HCT116 (cell line): Measurements from ENCODE around the gene AK5. TPM values are rescaled to one million over a fixed set of nuclear protein-coding genes. Genes with fewer than 3 reads are reported as not detected.

Experiments used
- ATAC-seq: fragments of 200-7000 bp; cut with Tn5 transposase; 2 replicates; pipeline ENCODE4 v1.9.1; 2020; ENCODE audit warnings: mild to moderate bottlenecking, moderate library complexity
- BruUV-seq: library from RNA; stranded (reverse); fragments of 400-500 nt; replicated peaks from 2 replicates; lab custom pipeline; 2021; lab: Mats Ljungman, UMichigan
- CTCF ChIA-PET: fragments of 300-600 bp; sonication (Branson Sonifier 250); formaldehyde crosslinking; loops from one replicate; lab custom pipeline; 2021; ENCODE audit warnings: antibody characterized with exemption; lab: Charles Lee
- POLR2A ChIA-PET: fragments of 300-600, 350-600 bp; sonication (Branson Sonifier 250); formaldehyde crosslinking; loops from one replicate; lab custom pipeline; 2021; ENCODE audit warnings: antibody characterized with exemption; lab: Charles Lee
- RAD21 ChIA-PET, 2 experiments: fragments of 300-600 bp; sonication (Branson Sonifier 250); formaldehyde crosslinking; loops; one replicate each; lab custom pipeline; 2023; ENCODE audit warnings: low total read pairs in 2 of 2; ENCODE audit not compliant: uncharacterized antibody in 2 of 2, unreplicated experiment in 2 of 2, low non-redundant PET in 1 of 2; lab: Charles Lee
- DNase-seq: peaks from one replicate; pipeline ENCODE4 v3.0.0-alpha.2; 2010; ENCODE audit warnings: low read depth, low spot score
- H2AFZ ChIP-seq: fragments of 200-600 bp; shearing (Covaris generic), sonication (generic); 2 replicates; pipeline ENCODE4 v1.6.1; 2017; ENCODE audit warnings: low read depth, mixed run types, mixed read lengths, antibody characterized with exemption, low read length; ENCODE audit not compliant: poor library complexity, severe bottlenecking
- H3K27ac ChIP-seq: 2 replicates; pipeline ENCODE4 v1.5.1; 2012; ENCODE audit warnings: low read depth, low read length
- H3K27me3 ChIP-seq: fragments of 200-600 bp; sonication (generic); 2 replicates; pipeline ENCODE4 v1.6.1; 2016; ENCODE audit warnings: mixed run types, low read length, mixed read lengths; ENCODE audit not compliant: insufficient read depth
- H3K36me3 ChIP-seq, 2 experiments: fragments of 200-500 bp in 1 of 2; fragments of 200-600 bp in 1 of 2; sonication (Bioruptor generic) in 1 of 2; sonication (generic) in 1 of 2; 2 replicates each; pipeline versions ENCODE4 v1.5.1 to v1.6.1; 2014 to 2016; ENCODE audit warnings: low read length in 2 of 2, inconsistent platforms in 1 of 2, mixed read lengths in 1 of 2, mixed run types in 1 of 2; ENCODE audit not compliant: insufficient read depth in 2 of 2, control insufficient read depth in 1 of 2
- H3K4me1 ChIP-seq, 2 experiments: fragments of 200-600 bp in 1 of 2; sonication (generic) in 1 of 2; 2 replicates each; pipeline versions ENCODE4 v1.5.1 to v1.6.1; 2012 to 2017; ENCODE audit warnings: low read length in 2 of 2, inconsistent platforms in 1 of 2, mild to moderate bottlenecking in 1 of 2, mixed read lengths in 1 of 2, mixed run types in 1 of 2, moderate library complexity in 1 of 2; ENCODE audit not compliant: insufficient read depth in 2 of 2, control insufficient read depth in 1 of 2
- H3K4me2 ChIP-seq: fragments of 200-600 bp; sonication (generic); 2 replicates; pipeline ENCODE4 v1.6.1; 2017; ENCODE audit warnings: mixed run types, low read length, mixed read lengths
- H3K4me3 ChIP-seq, 2 experiments: fragments of 200-600 bp in 1 of 2; sonication (generic) in 1 of 2; replicated peaks in 1 of 2; 2 replicates each; pipeline ENCODE4 v1.5.1; 2011 to 2016; ENCODE audit warnings: low read length in 2 of 2, control low read depth in 1 of 2, low read depth in 1 of 2, mild to moderate bottlenecking in 1 of 2, mixed read lengths in 1 of 2, mixed run types in 1 of 2
- H3K79me2 ChIP-seq: fragments of 200-600 bp; sonication (generic); 2 replicates; pipeline ENCODE4 v1.6.1; 2017; ENCODE audit warnings: mild to moderate bottlenecking, mixed run types, low read length, moderate library complexity, mixed read lengths; ENCODE audit not compliant: insufficient read depth
- H3K9ac ChIP-seq: fragments of 200-600 bp; sonication (generic); 2 replicates; pipeline ENCODE4 v1.6.1; 2016; ENCODE audit warnings: low read length, mixed read lengths
- H3K9me2 ChIP-seq: fragments of 200-600 bp; sonication (generic), shearing (Covaris generic); 2 replicates; pipeline ENCODE4 v1.6.1; 2017; ENCODE audit warnings: mixed run types, mild to moderate bottlenecking, moderate library complexity; ENCODE audit not compliant: insufficient read depth
- H3K9me3 ChIP-seq, 2 experiments: fragments of 200-500 bp in 1 of 2; fragments of 200-600 bp in 1 of 2; sonication (Bioruptor generic) in 1 of 2; sonication (generic) in 1 of 2; 2 replicates each; pipeline ENCODE4 v1.6.1; 2014 to 2017; ENCODE audit warnings: low read length in 2 of 2, mixed read lengths in 2 of 2, inconsistent platforms in 1 of 2, low read depth in 1 of 2, mild to moderate bottlenecking in 1 of 2, mixed run types in 1 of 2, moderate library complexity in 1 of 2; ENCODE audit not compliant: control insufficient read depth in 1 of 2, insufficient read depth in 1 of 2
- H4K20me1 ChIP-seq: fragments of 200-600 bp; sonication (generic), shearing (Covaris generic); 2 replicates; pipeline ENCODE4 v1.6.1; 2017; ENCODE audit warnings: mixed run types, mild to moderate bottlenecking, moderate library complexity; ENCODE audit not compliant: insufficient read depth
- CBX3 ChIP-seq: IDR thresholded peaks from 2 replicates; pipeline ENCODE4 v1.6.1; 2012; ENCODE audit warnings: low read depth
- CEBPB ChIP-seq: IDR thresholded peaks from 2 replicates; pipeline ENCODE4 v1.6.1; 2012; ENCODE audit warnings: low read depth
- ELF1 ChIP-seq: IDR thresholded peaks from 2 replicates; pipeline ENCODE4 v1.6.1; 2012; ENCODE audit warnings: low read depth, borderline replicate concordance
- EZH2phosphoT487 ChIP-seq: fragments of 200-600 bp; IDR thresholded peaks from 2 replicates; pipeline ENCODE4 v1.6.1; 2018; ENCODE audit warnings: antibody characterized with exemption, borderline replicate concordance
- POLR2A ChIP-seq: IDR thresholded peaks from 2 replicates; pipeline ENCODE4 v1.7.0; 2011; ENCODE audit warnings: borderline replicate concordance; ENCODE audit not compliant: insufficient read depth, insufficient read length; ENCODE audit errors: extremely low read depth
- POLR2AphosphoS5 ChIP-seq: IDR thresholded peaks from 2 replicates; pipeline ENCODE4 v1.6.1; 2011; ENCODE audit warnings: mild to moderate bottlenecking, low read depth, low read length, moderate library complexity
- RAD21 ChIP-seq: IDR thresholded peaks from 2 replicates; pipeline ENCODE4 v1.6.1; 2012; ENCODE audit warnings: low read depth, mild to moderate bottlenecking
- SP1 ChIP-seq: IDR thresholded peaks from 2 replicates; pipeline ENCODE4 v1.6.1; 2012; ENCODE audit warnings: low read depth
- SRF ChIP-seq: IDR thresholded peaks from 2 replicates; pipeline ENCODE4 v1.6.1; 2012; ENCODE audit warnings: low read depth
- TCF7L2 ChIP-seq: IDR thresholded peaks from 2 replicates; pipeline ENCODE4 v1.7.0; 2011; ENCODE audit warnings: borderline replicate concordance, inconsistent platforms; ENCODE audit not compliant: insufficient read depth, insufficient read length; ENCODE audit errors: extremely low read depth
- YY1 ChIP-seq: IDR thresholded peaks from 2 replicates; pipeline ENCODE4 v1.6.1; 2011; ENCODE audit warnings: low read length, low read depth, moderate library complexity, mild to moderate bottlenecking; ENCODE audit not compliant: insufficient replicate concordance; ENCODE audit errors: extremely low read depth
- ZFX ChIP-seq: fragments of 450-650 bp; IDR thresholded peaks from 2 replicates; pipeline ENCODE4 v1.6.1; 2017
- ZNF274 ChIP-seq: fragments of 200-500 bp; sonication (Bioruptor generic); IDR thresholded peaks from 2 replicates; pipeline ENCODE4 v1.6.1; 2014; ENCODE audit warnings: mild to moderate bottlenecking, low read depth, low read length, inconsistent platforms
- intact Hi-C: fragments of 100-400 bp; cut with micrococcal nuclease; formaldehyde crosslinking; loops from 2 replicates; pipeline ENCODE4 v1.10.0; 2022
- total RNA-seq: library from RNA; stranded (reverse); gene quantifications from one replicate; pipeline ENCODE4 v1.2.1, GENCODE V29; 2021; ENCODE audit not compliant: unreplicated experiment
- TF ChIP-seq, protein P1 (sequence below): IDR thresholded peaks from 2 replicates; pipeline ENCODE4 v1.6.1; 2012
- TF ChIP-seq, protein P2 (sequence below): IDR thresholded peaks from 2 replicates; pipeline ENCODE4 v1.6.1; 2012; ENCODE audit warnings: low read depth
- TF ChIP-seq, protein P3 (sequence below): IDR thresholded peaks from 2 replicates; pipeline ENCODE4 v1.6.1; 2012
- TF ChIP-seq, protein P4 (sequence below), 3 experiments: fragments of 200-600 bp in 1 of 3; sonication (generic) in 1 of 3; IDR thresholded peaks in 2 of 3; conservative IDR thresholded peaks in 1 of 3; 2 replicates each; pipeline ENCODE4 v1.5.1; 2012 to 2017; ENCODE audit warnings: low read depth in 2 of 3, low read length in 2 of 3, antibody characterized with exemption in 1 of 3, borderline replicate concordance in 1 of 3, control low read depth in 1 of 3, mild to moderate bottlenecking in 1 of 3, mixed read lengths in 1 of 3, mixed run types in 1 of 3, moderate library complexity in 1 of 3; ENCODE audit not compliant: insufficient read depth in 1 of 3

AK5 gene
- total RNA-seq, 1 experiment from 2014 or later: 0.22 TPM

DNA sequence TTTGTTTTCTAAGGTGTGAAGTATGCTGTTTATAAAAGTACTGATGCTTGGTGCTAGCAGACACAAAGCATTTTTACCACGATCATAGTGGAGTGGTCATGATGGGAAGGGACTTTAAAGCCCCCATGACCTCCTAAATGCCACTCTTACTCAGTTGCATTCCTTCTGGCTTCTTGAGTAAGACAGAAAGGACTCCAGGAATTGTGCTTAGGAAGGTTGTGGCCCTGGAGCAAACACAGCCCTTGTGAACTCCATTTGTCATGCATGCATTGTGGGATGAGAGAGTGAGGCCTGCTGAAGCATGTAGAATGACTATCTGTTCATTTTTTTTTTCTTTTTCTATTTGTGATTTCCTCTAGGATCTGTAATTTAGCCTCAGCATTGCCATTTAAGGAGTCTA is 34.2 kb downstream of the AK5 start (continued):
- TF ChIP-seq, protein P1, sequence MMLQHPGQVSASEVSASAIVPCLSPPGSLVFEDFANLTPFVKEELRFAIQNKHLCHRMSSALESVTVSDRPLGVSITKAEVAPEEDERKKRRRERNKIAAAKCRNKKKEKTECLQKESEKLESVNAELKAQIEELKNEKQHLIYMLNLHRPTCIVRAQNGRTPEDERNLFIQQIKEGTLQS: no peak
- TF ChIP-seq ZNF274 (no peak), RAD21 (no peak), TCF7L2 (no peak), POLR2AphosphoS5 (no peak)

DNA sequence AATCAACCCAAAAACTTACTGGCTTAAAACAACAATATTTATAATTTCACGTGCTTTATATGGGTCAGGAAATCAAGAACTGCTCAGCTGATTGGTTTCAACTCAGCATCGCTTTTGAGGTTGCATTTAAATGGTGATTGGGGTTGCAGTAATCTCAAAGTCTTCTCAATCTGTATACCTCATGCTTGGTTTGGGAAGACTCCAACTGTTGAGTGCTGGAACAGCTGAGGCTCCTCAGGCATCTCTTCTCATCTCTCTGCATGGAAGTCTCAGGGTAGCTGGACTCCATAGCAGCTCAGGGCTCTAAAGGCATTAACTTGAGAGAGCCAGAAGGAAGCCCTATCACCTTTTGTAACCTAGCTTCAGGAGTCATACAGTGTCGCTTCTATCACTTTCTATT is 35.1 kb downstream of the AK5 start:
- H4K20me1 ChIP-seq: no peaks in the 10 kb centered on the region
- H3K27me3 ChIP-seq: no peaks in the 10 kb centered on the region
- no peak for TF ChIP-seq CEBPB
- TF ChIP-seq, protein P2, sequence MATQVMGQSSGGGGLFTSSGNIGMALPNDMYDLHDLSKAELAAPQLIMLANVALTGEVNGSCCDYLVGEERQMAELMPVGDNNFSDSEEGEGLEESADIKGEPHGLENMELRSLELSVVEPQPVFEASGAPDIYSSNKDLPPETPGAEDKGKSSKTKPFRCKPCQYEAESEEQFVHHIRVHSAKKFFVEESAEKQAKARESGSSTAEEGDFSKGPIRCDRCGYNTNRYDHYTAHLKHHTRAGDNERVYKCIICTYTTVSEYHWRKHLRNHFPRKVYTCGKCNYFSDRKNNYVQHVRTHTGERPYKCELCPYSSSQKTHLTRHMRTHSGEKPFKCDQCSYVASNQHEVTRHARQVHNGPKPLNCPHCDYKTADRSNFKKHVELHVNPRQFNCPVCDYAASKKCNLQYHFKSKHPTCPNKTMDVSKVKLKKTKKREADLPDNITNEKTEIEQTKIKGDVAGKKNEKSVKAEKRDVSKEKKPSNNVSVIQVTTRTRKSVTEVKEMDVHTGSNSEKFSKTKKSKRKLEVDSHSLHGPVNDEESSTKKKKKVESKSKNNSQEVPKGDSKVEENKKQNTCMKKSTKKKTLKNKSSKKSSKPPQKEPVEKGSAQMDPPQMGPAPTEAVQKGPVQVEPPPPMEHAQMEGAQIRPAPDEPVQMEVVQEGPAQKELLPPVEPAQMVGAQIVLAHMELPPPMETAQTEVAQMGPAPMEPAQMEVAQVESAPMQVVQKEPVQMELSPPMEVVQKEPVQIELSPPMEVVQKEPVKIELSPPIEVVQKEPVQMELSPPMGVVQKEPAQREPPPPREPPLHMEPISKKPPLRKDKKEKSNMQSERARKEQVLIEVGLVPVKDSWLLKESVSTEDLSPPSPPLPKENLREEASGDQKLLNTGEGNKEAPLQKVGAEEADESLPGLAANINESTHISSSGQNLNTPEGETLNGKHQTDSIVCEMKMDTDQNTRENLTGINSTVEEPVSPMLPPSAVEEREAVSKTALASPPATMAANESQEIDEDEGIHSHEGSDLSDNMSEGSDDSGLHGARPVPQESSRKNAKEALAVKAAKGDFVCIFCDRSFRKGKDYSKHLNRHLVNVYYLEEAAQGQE: no peak
- TF ChIP-seq ELF1: no peak
- no peak for TF ChIP-seq CBX3
- no peak for TF ChIP-seq ZNF274
- no peak for TF ChIP-seq YY1
- no peak for TF ChIP-seq TCF7L2
- no peak for TF ChIP-seq SP1
- TF ChIP-seq, protein P3, sequence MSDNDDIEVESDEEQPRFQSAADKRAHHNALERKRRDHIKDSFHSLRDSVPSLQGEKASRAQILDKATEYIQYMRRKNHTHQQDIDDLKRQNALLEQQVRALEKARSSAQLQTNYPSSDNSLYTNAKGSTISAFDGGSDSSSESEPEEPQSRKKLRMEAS: no peak
- TF ChIP-seq POLR2A: no peak
- TF ChIP-seq, protein P4, sequence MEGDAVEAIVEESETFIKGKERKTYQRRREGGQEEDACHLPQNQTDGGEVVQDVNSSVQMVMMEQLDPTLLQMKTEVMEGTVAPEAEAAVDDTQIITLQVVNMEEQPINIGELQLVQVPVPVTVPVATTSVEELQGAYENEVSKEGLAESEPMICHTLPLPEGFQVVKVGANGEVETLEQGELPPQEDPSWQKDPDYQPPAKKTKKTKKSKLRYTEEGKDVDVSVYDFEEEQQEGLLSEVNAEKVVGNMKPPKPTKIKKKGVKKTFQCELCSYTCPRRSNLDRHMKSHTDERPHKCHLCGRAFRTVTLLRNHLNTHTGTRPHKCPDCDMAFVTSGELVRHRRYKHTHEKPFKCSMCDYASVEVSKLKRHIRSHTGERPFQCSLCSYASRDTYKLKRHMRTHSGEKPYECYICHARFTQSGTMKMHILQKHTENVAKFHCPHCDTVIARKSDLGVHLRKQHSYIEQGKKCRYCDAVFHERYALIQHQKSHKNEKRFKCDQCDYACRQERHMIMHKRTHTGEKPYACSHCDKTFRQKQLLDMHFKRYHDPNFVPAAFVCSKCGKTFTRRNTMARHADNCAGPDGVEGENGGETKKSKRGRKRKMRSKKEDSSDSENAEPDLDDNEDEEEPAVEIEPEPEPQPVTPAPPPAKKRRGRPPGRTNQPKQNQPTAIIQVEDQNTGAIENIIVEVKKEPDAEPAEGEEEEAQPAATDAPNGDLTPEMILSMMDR (IDR thresholded peaks at IDR 0.05 in 2 of 3, conservative IDR thresholded peaks at IDR 0.05 in 1 of 3; ENCODE audit: borderline replicate concordance in 1 of 3, insufficient read depth in 1 of 3, low read depth in 2 of 3, low read length in 2 of 3): no peak
- no peak for TF ChIP-seq ZFX
- TF ChIP-seq SRF: no peak
- no peak for TF ChIP-seq RAD21
- no peak for TF ChIP-seq POLR2AphosphoS5
- TF ChIP-seq EZH2phosphoT487: no peak
- ChIA-PET CTCF (no interaction called here), RAD21 (interaction anchor here in 1 of 2 experiments (0.5 kb wide), 1 partner anchor 371 kb away, joined by 5 read pairs; no protein-coding TSS in a partner anchor), POLR2A (no interaction called here)
- H3K79me2 ChIP-seq: no peaks in the 10 kb centered on the region
- intact Hi-C loops: no loop called here
- no peaks in the 10 kb centered on the region for H3K9me3 ChIP-seq
- no peak overlapping the region for H3K9ac ChIP-seq
- no peaks in the 10 kb centered on the region for H3K36me3 ChIP-seq
- no peak for DNase-seq
- no peak for ATAC-seq
- no peak overlapping the region for H3K4me2 ChIP-seq
- no peak overlapping the region for H3K27ac ChIP-seq
- no peaks in the 10 kb centered on the region for H3K9me2 ChIP-seq
- BruUV-seq: no TSS peak
- H2AFZ ChIP-seq: no peak overlapping the region
- peaks cover 4 to 13% of the 10 kb centered on the region in 2 experiments for H3K4me1 ChIP-seq
- H3K4me3 ChIP-seq: no peak overlapping the region
